PC-3 (cell line): ENCODE measurements around the gene DEK.
"Not testable (repeated sequence)": the region's sequence is repeated elsewhere in the genome, so short reads cannot be mapped to it uniquely, and the experiment has no call there.

Source experiments
- CTCF ChIP-seq: fragments of 300-600 bp; sonication (generic); conservative IDR thresholded peaks from 2 replicates; pipeline ENCODE4 v1.5.1; 2017; ENCODE audit warnings: antibody characterized with exemption, low read depth, mild to moderate bottlenecking, low read length
- EZH2 ChIP-seq: fragments of 300-600 bp; sonication (generic); IDR thresholded peaks from one replicate; pipeline ENCODE4 v1.6.1; 2017; ENCODE audit warnings: antibody characterized with exemption, mild to moderate bottlenecking, low read length; ENCODE audit not compliant: unreplicated experiment
- EZH2phosphoT487 ChIP-seq: fragments of 300-600 bp; sonication (generic); IDR thresholded peaks from 2 replicates; pipeline ENCODE4 v1.6.1; 2018; ENCODE audit warnings: mild to moderate bottlenecking, antibody characterized with exemption, low read length, borderline replicate concordance

- TF ChIP-seq CTCF, EZH2, EZH2phosphoT487: not testable (repeated sequence)
Measured at GRCh38 chr6:18228590-18228989, 35.7 kb downstream of the DEK start.
